ENCODE data around the gene CCNL1.
"Not testable (repeated sequence)": the region's sequence is repeated elsewhere in the genome, so short reads cannot be mapped to it uniquely, and the experiment has no call there.

The CCNL1 gene

GRCh38 chr3:157179365-157179803, 19.4 kb upstream of the CCNL1 start:
- no peak overlapping the region for H3K27ac ChIP-seq (ENCODE audit: low read length)
- no peaks in the 10 kb centered on the region for H3K9me3 ChIP-seq (ENCODE audit: control insufficient read depth in 1 of 2, low read length in 2 of 2)
- H3K27me3 ChIP-seq (ENCODE audit: low read depth, low read length): no peaks in the 10 kb centered on the region
- peaks cover 0 to 8% of the 10 kb centered on the region in 2 donors for H3K36me3 ChIP-seq (ENCODE audit: control insufficient read depth in 1 of 2, insufficient read depth in 2 of 2, low read length in 2 of 2)
- no peak overlapping the region for H3K4me3 ChIP-seq (ENCODE audit: low read depth in 1 of 2, low read length in 2 of 2)
- H3K4me1 ChIP-seq (ENCODE audit: control insufficient read depth in 1 of 2, insufficient read depth in 2 of 2, low read length in 2 of 2): peaks cover 8% of the 10 kb centered on the region in 2 donors

DNA sequence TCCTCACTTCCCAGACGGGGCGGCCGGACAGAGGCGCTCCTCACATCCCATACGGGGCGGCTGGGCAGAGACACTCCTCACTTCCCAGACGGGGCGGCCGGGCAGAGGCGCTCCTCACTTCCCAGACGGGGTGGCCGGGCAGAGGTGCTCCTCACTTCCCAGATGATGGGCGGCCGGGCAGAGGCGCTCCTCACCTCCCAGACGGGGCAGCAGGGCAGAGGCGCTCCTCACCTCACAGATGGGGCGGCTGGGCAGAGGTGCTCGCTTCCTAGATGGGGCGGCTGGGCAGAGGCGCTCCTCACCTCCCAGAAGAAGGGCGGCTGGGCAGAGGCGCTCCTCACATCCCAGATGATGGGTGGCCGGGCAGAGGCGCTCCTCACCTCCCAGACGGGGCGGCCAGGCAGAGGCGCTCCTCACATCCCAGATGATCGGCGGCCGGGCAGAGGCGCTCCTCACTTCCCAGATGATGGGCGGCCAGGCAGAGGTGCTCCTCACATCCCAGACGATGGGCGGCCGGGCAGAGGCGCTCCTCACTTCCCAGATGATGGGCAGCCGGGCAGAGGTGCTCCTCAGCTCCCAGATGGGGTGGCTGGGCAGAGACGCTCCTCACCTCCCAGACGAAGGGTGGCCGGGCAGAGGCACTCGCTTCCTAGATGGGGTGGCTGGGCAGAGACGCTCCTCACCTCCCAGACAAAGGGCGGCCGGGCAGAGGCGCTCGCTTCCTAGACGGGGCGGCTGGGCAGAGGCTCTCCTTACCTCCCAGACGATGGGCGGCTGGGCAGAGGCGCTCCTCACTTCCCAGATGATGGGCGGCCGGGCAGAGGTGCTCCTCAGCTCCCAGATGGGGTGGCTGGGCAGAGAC, 18.8 kb upstream of the CCNL1 start:
- H3K9me3 ChIP-seq (ENCODE audit: control insufficient read depth in 1 of 2, low read length in 2 of 2); H3K27me3 ChIP-seq (ENCODE audit: low read depth, low read length); H3K27ac ChIP-seq (ENCODE audit: low read length): not testable (repeated sequence)

GRCh38 chr3:157177801-157178453, 18.0 kb upstream of the CCNL1 start:
- not testable (repeated sequence) for H3K27ac ChIP-seq (ENCODE audit: low read length); H3K36me3 ChIP-seq (ENCODE audit: control insufficient read depth in 1 of 2, insufficient read depth in 2 of 2, low read length in 2 of 2); H3K4me3 ChIP-seq (ENCODE audit: low read depth in 1 of 2, low read length in 2 of 2); H3K4me1 ChIP-seq (ENCODE audit: control insufficient read depth in 1 of 2, insufficient read depth in 2 of 2, low read length in 2 of 2); H3K9me3 ChIP-seq (ENCODE audit: control insufficient read depth in 1 of 2, low read length in 2 of 2); H3K27me3 ChIP-seq (ENCODE audit: low read depth, low read length)

More for the DNA sequence above, 18.8 kb upstream of the CCNL1 start:
- not testable (repeated sequence) for H3K4me1 ChIP-seq (ENCODE audit: control insufficient read depth in 1 of 2, insufficient read depth in 2 of 2, low read length in 2 of 2); H3K36me3 ChIP-seq (ENCODE audit: control insufficient read depth in 1 of 2, insufficient read depth in 2 of 2, low read length in 2 of 2); H3K4me3 ChIP-seq (ENCODE audit: low read depth in 1 of 2, low read length in 2 of 2)

DNA sequence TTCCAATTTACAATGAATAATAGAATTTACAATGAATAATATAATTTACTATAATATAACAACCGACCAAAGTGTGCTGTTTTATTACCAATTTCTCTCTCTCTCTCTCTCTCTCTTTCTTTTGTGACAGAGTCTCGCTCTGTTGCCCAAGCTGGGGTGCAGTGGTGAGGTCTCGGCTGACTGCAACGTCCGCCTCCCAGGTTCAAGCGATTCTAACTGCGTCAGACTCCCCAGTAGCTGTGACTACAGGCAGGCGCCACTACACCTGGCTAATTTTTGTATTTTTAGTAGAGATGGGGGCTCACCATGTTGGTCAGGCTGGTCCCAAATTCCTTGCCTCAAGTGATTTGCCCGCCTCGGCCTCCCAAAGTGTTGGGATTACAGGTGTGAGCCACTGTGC, 17.0 kb upstream of the CCNL1 start:
- Histone ChIP-seq H3K27me3 (ENCODE audit: low read depth, low read length) (no peaks in the 10 kb centered on the region), H3K36me3 (ENCODE audit: control insufficient read depth in 1 of 2, insufficient read depth in 2 of 2, low read length in 2 of 2) (peaks cover 0 to 10% of the 10 kb centered on the region in 2 donors), H3K4me3 (ENCODE audit: low read depth in 1 of 2, low read length in 2 of 2) (no peak overlapping the region), H3K4me1 (ENCODE audit: control insufficient read depth in 1 of 2, insufficient read depth in 2 of 2, low read length in 2 of 2) (peaks cover 8% of the 10 kb centered on the region in 2 donors), H3K9me3 (ENCODE audit: control insufficient read depth in 1 of 2, low read length in 2 of 2) (no peaks in the 10 kb centered on the region), H3K27ac (ENCODE audit: low read length) (no peak overlapping the region)

- Histone ChIP-seq H3K9me3 (ENCODE audit: control insufficient read depth in 1 of 2, low read length in 2 of 2) (no peaks in the 10 kb centered on the region), H3K36me3 (ENCODE audit: control insufficient read depth in 1 of 2, insufficient read depth in 2 of 2, low read length in 2 of 2) (peaks cover 0 to 10% of the 10 kb centered on the region in 2 donors), H3K27ac (ENCODE audit: low read length) (peak overlapping the region; percentile 100), H3K27me3 (ENCODE audit: low read depth, low read length) (no peaks in the 10 kb centered on the region), H3K4me3 (ENCODE audit: low read depth in 1 of 2, low read length in 2 of 2) (peak overlapping the region; percentile 72 to 87), H3K4me1 (ENCODE audit: control insufficient read depth in 1 of 2, insufficient read depth in 2 of 2, low read length in 2 of 2) (peaks cover 8% of the 10 kb centered on the region in 2 donors)
These were observed 16.0 kb upstream of the CCNL1 start for GRCh38 chr3:157175691-157176507.

DNA sequence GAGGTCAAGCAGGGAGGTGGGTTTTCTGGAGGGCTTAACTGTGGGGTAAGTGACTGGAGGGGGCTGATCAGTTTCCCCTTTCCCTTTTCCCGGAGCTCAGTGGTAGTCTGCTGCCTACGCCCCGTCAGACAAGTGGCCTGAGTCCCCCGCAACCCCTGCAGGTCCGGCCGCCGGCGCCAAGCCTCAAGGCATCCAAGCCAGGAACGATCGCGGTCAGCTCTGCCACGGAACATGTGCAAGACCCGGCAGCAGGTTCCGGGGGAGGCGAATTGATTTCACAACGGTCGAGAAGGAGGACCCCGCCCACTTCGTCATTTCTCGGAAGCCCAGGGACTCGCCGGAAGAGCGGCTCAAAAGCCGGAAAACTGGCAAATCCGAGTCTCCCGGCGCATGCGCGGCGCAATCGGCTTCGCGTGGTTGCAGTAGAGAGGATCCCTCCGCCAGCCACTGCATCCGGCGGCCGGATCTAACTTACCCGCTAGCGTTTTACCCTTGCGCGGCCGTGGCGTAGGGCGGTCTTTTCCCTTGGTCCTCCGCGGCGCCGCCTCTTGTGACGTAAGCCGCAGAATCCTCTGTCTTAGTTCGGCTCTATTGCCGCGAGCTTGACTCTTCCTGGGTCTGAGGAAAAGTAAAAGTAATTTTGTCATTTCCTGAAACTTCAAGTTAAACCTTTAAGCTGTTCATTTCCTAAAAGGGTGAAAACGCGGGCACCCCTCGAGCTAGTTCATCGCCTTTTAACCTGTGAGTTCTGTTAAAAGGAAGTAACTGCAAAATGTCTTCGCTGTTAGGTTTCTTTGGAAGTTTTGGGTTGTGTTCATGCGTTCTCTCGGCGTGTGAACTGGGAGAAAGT, 14.9 kb upstream of the CCNL1 start:
- Histone ChIP-seq H3K4me3 (ENCODE audit: low read depth in 1 of 2, low read length in 2 of 2) (peak overlapping the region; percentile 72 to 87), H3K27me3 (ENCODE audit: low read depth, low read length) (no peaks in the 10 kb centered on the region), H3K9me3 (ENCODE audit: control insufficient read depth in 1 of 2, low read length in 2 of 2) (no peaks in the 10 kb centered on the region), H3K4me1 (ENCODE audit: control insufficient read depth in 1 of 2, insufficient read depth in 2 of 2, low read length in 2 of 2) (peaks cover 8% of the 10 kb centered on the region in 2 donors), H3K36me3 (ENCODE audit: control insufficient read depth in 1 of 2, insufficient read depth in 2 of 2, low read length in 2 of 2) (peaks cover 0 to 10% of the 10 kb centered on the region in 2 donors), H3K27ac (ENCODE audit: low read length) (peak overlapping the region; percentile 100)

GRCh38 chr3:157174290-157174648, 14.3 kb upstream of the CCNL1 start:
- peak overlapping the region; percentile 97 for H3K27ac ChIP-seq (ENCODE audit: low read length)
- no peaks in the 10 kb centered on the region for H3K9me3 ChIP-seq (ENCODE audit: control insufficient read depth in 1 of 2, low read length in 2 of 2)
- no peaks in the 10 kb centered on the region for H3K27me3 ChIP-seq (ENCODE audit: low read depth, low read length)
- H3K36me3 ChIP-seq (ENCODE audit: control insufficient read depth in 1 of 2, insufficient read depth in 2 of 2, low read length in 2 of 2): peaks cover 0 to 10% of the 10 kb centered on the region in 2 donors
- H3K4me3 ChIP-seq (ENCODE audit: low read depth in 1 of 2, low read length in 2 of 2): peak overlapping the region; percentile 63 to 73
- peaks cover 8% of the 10 kb centered on the region in 2 donors for H3K4me1 ChIP-seq (ENCODE audit: control insufficient read depth in 1 of 2, insufficient read depth in 2 of 2, low read length in 2 of 2)

DNA sequence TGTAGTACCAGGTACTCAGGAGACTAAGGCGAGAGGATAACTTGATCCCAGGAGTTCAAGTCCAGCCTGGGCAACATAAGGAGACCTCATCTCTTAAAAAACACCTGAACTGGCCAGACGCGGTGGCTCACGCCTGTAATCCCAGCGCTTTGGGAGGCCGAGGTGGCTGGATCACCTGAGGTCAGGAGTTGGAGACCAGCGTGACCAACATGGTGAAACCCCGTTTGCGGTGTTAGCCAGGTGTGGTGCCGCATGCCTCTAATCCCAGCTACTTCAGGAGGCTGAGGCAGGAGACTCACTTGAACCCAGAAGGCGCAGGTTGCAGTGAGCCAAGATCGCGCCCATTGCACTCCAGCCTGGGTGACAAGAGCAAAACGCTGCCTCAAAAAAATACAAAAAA, 13.4 kb upstream of the CCNL1 start:
- not testable (repeated sequence) for H3K27me3 ChIP-seq (ENCODE audit: low read depth, low read length); H3K9me3 ChIP-seq (ENCODE audit: control insufficient read depth in 1 of 2, low read length in 2 of 2); H3K27ac ChIP-seq (ENCODE audit: low read length); H3K4me1 ChIP-seq (ENCODE audit: control insufficient read depth in 1 of 2, insufficient read depth in 2 of 2, low read length in 2 of 2); H3K36me3 ChIP-seq (ENCODE audit: control insufficient read depth in 1 of 2, insufficient read depth in 2 of 2, low read length in 2 of 2); H3K4me3 ChIP-seq (ENCODE audit: low read depth in 1 of 2, low read length in 2 of 2)

DNA sequence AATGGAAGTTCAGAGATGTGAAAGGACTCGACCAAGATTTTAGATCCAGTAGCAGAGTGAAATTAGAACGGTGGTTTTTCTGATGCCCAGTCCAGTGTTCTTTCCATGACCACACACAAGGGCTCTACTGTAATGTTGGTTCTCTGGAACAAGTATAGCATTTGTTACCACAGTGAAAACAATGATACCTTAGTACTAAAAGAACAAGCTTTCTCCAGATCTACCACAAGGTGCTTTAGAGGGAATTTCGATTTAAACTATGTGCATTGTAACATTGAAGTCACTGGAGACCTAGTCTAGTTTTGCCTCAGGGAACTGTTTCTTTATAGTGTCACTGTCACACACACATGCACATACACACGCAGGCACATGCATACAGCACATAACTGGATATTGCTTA, 12.8 kb upstream of the CCNL1 start:
- H3K27ac ChIP-seq (ENCODE audit: low read length): no peak overlapping the region

DNA sequence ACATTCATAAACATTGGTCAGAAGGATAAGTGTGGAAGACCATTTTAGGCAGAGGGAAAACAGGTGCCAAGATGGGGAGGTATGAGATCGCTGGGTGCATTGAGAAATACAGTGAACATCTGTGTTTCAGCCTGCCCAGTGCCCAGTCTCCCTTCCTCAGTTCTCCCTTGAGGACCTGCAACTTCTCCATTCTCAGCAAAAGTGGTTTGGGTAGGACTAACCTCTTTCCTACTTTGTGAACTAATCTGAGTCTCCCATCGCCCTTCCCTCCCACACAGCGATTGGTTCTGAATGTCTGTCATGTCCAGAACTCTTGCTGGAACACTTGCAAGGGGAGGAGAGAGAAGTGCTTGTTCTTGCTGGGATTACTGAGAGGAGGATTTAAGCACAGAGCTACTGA, 10.9 kb upstream of the CCNL1 start:
- H3K4me1 ChIP-seq (ENCODE audit: control insufficient read depth in 1 of 2, insufficient read depth in 2 of 2, low read length in 2 of 2): no peaks in the 10 kb centered on the region
- no peak overlapping the region for H3K4me3 ChIP-seq (ENCODE audit: low read depth in 1 of 2, low read length in 2 of 2)
- H3K27ac ChIP-seq (ENCODE audit: low read length): no peak overlapping the region
- H3K9me3 ChIP-seq (ENCODE audit: control insufficient read depth in 1 of 2, low read length in 2 of 2): no peaks in the 10 kb centered on the region
- peaks cover 0 to 10% of the 10 kb centered on the region in 2 donors for H3K36me3 ChIP-seq (ENCODE audit: control insufficient read depth in 1 of 2, insufficient read depth in 2 of 2, low read length in 2 of 2)
- H3K27me3 ChIP-seq (ENCODE audit: low read depth, low read length): no peaks in the 10 kb centered on the region

More for the DNA sequence above, 12.8 kb upstream of the CCNL1 start:
- Histone ChIP-seq H3K9me3 (ENCODE audit: control insufficient read depth in 1 of 2, low read length in 2 of 2) (no peaks in the 10 kb centered on the region), H3K27me3 (ENCODE audit: low read depth, low read length) (no peaks in the 10 kb centered on the region), H3K4me3 (ENCODE audit: low read depth in 1 of 2, low read length in 2 of 2) (no peak overlapping the region), H3K36me3 (ENCODE audit: control insufficient read depth in 1 of 2, insufficient read depth in 2 of 2, low read length in 2 of 2) (peaks cover 0 to 10% of the 10 kb centered on the region in 2 donors), H3K4me1 (ENCODE audit: control insufficient read depth in 1 of 2, insufficient read depth in 2 of 2, low read length in 2 of 2) (peaks cover 8% of the 10 kb centered on the region in 2 donors)

Data from muscle layer of duodenum (tissue), 2 donors.